ENCODE measurements around the gene ULBP3. TPM values are rescaled to one million over a fixed set of nuclear protein-coding genes. Genes with fewer than 3 reads are reported as not detected.
"Not testable (repeated sequence)": the region's sequence is repeated elsewhere in the genome, so short reads cannot be mapped to it uniquely, and the experiment has no call there.

The ULBP3 gene
- total RNA-seq, 1 experiment from 2014 or later = 8.4 TPM

DNA sequence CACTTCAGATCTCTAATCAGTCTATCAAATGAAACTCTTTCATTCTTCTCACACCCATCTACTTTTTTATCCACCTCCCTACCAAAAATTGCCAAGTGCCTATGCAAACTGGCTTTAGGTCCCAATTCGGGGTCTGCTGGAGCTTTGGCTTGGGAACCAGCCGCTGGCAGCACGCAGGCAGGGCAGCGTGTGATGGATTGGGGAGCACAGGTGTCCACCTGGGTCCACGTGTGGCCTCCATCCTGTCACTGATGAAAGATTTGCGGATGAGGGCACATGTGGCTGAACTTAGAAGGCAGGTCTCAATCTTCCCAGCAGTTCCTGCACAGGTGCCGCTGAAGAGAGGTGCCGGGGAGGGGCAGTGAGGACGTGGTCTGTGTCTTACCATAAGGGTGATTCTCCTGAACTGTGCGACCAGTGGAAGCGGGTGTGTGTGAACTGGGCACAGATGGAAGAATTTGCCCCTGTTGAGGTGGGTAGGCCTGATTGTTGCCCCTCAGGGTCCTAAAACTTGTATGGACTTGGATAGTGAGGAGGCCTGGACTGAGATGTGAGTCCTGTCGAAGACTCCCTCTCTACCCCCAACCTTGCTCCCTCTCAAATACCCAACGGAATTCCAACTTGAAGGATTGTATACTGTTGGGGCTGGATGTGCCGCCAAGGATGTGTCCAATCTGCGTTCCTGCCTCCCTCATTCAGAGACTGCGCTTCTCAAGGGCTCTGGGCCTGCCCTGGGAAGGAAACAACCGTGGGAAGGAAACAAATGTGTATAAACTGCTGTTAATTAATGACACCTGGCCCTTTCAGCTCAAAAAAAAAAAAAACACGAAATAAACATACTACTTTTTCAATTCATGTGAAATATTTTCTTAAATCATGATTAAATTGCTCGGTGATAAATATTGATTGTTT, 25.2 kb downstream of the ULBP3 start:
- no peak for DNase-seq (ENCODE audit: low spot score)

DNA sequence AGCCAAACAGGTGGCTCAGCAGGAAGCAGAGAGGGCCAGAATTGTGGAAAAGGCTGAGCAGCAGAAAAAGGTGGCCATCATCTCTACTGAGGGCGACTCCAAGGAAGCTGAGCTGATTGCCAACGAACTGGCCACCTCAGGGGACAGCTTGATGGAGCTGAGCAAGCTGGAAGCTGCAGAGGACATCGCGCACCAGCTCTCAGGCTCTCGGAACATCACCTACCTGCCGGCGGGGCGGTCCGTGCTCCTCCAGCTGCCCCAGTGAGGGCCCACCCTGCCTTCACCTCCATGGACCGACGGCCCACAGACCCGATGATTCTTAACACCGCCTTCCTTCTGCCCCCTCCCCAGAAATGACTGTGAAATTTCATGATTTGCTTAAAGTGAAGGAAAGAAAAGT, 25.8 kb downstream of the ULBP3 start:
- no peak for DNase-seq (ENCODE audit: low spot score)

DNA sequence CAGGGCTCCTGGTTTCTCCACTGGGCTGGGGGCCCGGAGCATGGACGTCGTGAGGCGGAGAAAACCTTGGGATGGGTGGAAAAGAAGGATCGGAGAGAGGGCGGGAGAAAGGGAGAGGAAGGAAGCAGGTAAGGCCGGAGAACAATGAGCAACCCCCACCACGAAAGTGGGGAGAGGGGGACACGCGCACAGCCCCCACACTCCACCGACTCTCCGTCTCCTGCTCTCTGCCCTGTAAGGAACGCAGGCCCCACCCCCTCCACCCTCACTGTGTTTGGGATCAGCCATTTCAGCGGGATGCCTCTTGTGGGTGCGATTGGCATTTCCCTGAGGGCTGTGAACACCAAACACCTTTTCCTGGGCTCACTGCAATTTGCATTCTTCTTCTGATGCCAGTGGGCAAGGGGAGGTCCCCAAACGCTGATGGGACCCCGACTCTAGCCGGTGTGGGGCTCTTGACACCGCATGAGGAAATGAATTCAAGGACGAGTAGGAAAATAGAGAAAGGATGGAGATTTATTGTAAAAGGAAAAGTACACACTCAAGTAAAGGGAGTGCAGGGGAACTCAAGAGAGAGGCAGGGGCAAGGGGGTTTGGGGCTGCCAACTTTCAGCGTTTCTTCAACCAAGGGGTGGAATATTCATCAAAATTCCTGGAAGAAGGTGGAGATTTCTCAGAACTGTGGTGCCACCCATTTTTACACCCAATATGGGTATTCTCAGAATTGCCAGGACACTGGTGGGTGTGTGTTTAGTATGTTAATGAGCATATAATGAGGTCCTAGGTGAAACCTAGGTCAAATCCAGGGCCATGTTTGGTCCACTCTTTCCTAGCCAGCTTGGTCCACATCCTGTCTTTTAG, 30.5 kb downstream of the ULBP3 start:
- DNase-seq (ENCODE audit: low spot score) = no peak

DNA sequence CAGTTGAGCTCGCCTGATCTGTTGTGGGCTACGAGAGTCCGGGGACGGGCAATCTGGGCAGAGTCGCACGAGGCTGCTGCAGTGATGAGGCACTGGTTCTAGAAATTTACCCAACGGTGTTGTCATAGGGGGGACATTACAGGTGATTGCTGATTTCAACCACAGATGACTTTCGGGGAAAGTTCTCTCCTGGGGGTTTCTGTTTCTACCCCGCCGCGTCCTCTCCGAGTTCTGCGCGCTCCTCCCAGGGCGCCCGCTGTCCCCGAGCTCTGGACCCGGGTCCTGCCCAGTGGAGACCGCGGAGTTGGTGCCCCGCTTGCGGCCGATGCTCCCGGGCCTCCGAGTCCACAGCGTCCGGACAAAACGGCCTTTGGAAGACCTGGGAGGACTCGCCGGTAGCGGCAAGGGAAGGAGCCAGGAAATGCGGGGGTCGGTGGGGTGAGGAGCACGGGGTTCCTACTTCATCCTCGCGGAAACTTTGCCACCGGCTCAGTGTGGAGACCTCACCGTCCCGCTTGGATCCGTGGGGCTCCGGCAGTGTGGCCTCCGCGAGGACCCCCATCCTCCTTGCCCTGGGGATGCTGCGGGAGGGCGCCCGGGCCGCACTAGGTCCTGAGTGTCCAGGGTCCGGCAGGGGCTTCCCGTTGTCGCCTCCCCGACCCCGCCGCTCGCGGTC, 31.3 kb downstream of the ULBP3 start:
- no peak for DNase-seq (ENCODE audit: low spot score)

DNA sequence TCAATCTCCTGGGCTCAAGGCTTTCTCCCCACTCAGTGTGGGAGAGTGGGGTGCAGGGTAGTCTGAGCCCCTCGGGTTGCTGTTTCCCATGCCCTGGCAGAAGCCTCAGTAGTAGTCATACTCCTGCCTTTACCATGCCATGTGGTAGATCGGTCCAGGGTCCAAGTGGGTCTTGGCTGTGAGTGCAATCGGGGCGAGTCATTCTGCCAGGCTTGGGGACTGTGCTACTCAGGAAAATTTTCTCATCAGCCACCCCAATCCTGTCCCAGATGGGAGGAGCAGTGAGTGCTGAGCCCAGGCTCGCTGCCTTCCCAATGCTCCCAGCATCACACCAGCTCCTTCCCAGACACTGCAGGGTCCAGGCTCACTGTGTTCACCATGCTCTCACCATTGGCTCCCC, 32.8 kb downstream of the ULBP3 start:
- no peak for DNase-seq (ENCODE audit: low spot score)

DNA sequence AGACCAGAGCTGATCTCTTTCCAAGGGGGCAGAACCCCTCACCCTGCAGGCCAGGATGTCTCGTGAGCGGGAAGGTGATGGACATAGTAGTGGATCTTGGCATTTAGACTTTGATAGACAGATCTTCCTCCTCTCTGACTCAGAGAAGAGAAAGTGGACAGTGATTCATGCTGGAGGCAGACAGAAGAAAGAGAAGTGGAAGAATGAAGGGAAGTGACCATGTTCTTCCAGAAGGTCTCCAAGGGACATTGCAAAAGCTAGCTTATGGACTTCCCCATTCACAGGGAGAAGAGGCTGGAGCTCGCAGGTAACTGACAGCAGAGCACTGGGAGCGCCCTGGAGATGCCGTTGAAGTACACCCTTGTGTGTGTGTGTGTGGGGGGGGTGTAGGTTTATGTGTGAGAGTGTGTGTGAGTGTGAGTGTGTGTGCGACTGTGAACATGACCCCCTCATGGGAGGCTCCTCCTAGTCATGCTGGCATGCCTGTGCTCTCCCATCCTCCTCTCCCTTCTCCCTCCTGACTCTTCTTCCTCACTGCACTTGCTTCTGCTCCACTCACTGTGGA, 35.6 kb downstream of the ULBP3 start:
- DNase-seq (ENCODE audit: low spot score) = no peak

DNA sequence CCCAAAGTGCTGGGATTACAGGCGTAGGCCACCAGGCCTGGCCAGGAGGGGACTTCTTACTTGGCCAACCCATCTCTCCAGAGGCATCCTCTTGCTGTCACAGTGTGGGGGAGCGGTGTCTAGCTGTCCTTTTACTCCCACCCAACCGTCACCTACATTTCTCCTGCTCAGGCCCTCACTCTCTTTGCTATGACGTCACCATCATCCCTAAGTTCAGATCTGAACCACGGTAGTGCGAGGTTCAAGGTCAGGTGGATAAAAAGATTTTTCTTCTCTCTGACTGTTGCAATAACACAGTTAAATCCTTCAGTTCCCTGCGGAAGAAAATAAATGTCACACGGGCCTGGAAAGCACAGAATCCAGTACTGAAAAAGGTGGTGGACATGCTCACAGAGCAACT, 36.3 kb downstream of the ULBP3 start:
- no peak for DNase-seq (ENCODE audit: low spot score)

DNA sequence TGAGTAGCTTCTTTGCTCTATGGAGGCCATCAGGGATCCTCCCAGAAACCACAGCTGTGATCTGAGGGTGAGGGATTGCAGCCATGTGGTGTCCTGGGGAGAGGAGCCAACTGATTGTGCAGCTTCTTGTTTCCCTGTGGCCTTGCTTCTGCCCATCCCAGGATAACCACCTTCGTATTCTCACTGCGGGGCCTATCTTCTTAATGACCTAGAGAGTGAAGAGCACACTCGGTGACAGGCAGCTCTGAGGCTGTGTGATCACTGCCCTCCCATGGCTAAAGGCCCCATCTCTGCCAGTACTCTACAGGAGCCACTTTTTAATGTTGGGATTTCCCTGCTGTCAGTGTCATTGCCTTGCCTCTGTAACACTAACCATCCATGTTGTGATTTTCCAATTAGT, 38.3 kb downstream of the ULBP3 start:
- DNase-seq (ENCODE audit: low spot score) = no peak

DNA sequence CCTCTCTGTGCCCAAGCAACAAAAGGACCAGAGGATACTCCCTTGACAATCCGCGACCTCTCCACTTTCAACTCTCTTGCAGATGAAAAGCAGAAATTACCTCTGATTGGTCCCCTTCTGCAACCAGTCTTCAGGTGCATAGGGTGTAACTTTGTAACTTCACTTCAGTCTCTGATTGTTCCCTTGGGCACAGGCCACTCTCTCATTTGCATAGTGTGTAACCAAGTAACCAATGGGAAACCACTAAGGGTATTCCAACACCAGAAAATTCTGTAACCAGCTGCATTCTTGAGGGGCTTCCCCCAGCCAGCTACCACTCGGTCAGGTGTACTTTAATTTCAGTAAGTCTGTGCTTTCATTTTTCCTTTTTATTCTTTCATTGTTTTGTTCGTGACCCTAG, 39.2 kb downstream of the ULBP3 start:
- no peak for DNase-seq (ENCODE audit: low spot score)

DNA sequence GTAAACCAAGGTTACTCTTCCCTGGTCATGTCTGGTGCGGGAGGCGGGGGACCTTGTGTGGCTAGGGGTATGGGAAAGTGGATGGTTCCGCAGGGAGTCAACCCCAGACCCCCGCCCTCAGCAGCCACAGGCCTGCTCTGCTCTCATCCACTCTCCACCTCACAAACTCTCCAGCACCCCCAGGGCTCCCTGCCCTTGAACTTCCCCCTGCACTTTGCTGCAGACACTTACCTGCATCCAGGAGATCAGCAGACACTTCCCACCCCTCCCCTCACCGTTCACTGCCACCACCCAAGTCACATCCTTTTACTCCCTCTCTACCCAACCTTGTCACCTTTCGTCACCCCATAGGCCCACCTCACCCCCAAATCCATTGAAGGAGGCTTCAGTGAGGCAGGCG, 39.6 kb downstream of the ULBP3 start:
- no peak for DNase-seq (ENCODE audit: low spot score)

DNA sequence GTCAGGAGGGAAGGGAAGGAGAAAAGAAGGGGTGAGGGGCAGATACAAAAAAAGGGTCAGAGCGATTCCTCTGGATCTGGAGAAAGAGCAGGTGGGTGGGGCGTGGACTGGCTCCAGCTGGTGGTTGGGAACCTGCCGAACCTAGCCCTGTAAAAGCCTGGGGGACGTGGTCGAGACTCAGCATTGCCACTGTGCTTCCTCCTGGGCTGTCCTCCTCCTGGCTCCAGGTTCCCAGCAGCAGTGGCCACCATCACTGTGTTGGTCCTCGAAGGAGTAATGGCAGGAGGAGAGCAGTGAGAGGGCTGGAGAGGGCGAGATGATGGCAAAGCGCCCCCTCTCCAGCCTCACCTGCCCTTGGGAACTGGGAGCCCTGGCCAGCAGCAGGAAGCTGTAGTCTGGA, 40.1 kb downstream of the ULBP3 start:
- no peak for DNase-seq (ENCODE audit: low spot score)

DNA sequence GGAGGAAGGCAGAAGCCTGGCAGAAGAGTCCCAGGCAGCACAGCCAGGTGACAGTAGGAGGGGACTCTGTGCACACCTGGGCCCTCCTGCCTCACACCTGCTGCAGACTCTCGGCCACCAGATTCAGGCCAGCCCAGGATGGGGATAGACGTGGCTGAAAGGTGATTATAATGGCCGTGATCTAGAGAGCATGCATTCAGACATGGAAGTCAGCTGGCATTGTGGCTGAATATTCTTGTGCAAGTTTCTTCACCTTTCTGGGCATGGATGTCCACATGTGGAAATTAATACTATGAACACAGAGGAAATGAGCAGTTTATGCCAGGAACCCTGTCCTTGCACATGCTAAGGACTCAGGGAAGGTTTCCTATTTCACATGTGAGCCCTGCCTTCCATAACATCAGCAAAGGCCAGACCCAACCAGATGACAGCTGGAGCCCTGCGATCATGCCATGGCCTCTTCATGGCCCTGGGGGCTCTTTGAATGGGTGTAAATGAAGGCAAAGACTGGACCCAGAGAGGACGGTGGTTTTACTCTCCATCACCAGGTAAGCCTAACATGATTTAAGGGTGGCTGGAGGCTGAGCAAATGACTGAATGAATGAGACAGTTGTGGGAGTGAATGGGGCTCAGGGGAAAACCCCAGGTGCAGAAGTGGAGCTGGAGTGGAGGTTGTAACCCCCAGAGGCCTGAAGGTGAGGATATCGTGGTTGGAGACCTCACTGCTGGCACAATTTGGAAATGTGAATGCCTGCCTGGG, 40.9 kb downstream of the ULBP3 start:
- DNase-seq (ENCODE audit: low spot score) = no peak

DNA sequence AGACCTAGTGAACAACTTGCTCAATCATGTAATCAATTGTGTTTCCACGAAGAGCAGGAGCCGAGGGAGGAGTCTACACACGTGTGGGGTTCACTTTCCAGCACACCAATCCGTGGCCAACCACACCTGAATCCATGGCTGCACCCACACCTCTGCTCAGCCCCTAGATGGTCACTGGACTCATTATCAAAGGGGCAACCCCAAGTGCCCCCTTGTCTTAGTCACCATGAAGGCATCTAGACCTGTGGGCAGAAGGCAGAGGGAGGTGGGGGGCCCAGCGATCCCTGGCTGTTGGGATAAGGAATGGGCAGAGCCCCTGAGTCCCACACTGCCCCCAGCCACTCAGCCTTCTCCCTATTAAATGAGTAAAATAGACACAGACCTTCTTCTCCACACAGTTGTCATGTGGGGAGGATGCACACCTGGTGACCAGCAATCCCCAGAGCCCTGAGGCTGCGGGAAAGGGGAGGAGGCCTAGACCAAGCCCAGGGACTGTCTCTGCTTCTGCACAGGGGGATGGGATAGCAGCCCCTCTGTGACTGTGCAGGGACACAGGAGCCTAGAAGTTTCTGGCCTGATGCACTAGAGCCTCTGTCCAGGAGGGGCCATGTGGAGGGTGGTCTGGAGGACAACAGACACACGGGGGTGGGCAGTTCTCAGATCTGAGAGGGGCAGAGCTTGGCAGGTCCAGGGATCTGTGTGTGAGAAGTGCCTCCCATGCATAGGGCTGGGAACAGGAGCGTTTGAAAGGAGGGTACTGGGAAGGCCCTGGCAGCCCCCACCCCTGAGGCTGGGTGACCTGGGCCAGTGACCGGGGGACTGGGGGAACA, 41.7 kb downstream of the ULBP3 start:
- no peak for DNase-seq (ENCODE audit: low spot score)

DNA sequence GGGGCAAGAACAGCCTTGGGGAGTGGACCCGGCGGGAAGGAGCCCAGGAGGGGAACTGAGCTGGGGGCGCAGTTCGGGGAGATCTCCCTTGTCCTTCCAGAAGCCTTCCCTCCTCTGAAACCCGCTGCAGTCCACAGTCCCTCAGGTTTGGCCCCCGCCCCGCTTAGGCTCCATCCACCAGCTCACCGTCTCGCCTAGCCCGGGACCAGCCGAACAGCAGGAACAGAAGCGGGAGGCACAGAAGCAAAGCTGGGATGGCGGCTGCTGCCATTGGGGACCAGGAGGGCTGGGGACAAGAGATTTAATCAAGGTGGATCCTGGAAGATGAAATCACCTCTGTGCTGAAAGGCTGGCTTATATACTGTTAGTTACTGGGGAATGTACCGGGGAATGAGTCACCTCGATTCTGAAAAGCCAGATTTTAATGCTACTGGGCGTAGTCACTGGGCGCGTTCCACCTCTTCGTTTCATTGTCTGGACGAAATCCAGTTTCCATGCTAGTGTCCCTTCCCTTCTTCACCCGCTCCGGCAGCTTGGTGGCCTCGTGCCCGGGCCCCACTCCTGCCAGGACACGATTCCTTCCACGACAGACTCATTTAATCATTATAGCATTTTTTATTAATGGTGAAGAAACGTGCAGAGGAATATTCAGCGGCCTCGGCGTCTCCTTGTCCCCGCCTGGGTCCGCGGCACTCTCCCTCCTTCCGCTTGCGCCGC, 43.6 kb downstream of the ULBP3 start, which contains the start of gene RAET1L:
Gene RAET1L, minus strand, starts transcription at position 332 of the 717 bp plus-strand sequence. Its CDS starts 61 bp downstream, at position 271.
- DNase-seq (ENCODE audit: low spot score) = peak; percentile 86

DNA sequence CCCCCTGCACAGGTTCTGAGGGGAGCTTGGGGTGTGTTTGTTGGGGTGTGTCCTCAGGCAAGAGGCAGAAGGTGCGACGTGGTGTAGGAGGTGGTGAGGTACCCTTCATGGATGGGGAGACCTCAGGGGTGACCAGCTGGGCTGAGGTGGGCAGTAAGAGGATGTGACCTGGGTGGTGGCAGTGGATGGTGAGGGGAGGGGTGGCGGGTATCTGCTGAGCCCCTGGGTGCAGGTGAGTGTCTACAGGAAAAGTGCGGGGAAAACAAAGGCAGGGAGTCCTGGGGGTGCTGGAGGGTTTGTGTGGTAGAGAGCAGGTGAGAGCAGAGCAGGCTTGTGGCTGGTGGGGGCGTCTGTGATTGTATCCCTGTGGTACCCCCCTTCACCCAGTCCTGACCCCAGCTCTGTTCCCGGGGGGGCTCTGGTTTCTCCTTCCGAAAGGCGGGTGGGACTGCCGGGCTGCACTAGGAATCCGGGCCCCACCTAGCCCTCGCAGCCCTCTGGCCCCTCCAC, 44.2 kb downstream of the ULBP3 start:
- DNase-seq (ENCODE audit: low spot score) = no peak

DNA sequence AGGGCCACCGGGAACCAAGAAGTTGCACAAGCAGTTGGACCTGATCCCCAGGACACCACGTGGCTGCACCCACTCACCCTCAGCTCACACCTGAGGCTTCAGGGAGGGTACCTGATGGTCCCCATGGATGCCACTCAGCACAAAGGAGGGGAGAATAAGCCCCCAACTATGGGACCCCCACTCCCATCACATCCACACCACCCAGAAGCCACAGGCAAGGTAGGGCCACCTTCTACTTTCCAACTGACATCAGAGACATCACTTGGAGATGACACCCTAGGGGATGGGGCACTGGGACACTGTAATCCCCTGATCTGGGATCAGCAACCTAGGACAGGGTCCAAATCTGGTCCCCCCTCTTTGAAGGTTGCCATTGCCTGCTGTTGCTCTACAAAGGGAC, 44.9 kb downstream of the ULBP3 start:
- not testable (repeated sequence) for DNase-seq (ENCODE audit: low spot score)

DNA sequence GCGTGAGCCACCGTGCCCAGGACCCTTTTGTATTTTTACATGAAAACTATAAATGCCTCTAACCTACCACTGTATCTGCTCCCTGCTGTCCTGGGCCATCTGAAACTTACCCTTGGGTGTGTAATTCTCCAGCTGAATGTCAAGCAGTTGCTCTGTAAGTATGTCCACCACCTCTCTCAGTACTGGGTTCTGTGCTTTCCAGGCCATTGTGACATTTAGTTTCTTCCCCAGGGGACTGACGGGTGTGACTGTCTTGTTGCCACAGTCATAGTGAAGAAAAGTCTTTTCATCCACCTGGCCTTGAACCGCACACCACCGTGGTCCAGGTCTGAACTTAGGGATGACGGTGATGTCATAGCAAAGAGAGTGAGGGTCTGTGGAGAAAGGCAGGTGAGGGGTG, 47.1 kb downstream of the ULBP3 start:
- not testable (repeated sequence) for DNase-seq (ENCODE audit: low spot score)

DNA sequence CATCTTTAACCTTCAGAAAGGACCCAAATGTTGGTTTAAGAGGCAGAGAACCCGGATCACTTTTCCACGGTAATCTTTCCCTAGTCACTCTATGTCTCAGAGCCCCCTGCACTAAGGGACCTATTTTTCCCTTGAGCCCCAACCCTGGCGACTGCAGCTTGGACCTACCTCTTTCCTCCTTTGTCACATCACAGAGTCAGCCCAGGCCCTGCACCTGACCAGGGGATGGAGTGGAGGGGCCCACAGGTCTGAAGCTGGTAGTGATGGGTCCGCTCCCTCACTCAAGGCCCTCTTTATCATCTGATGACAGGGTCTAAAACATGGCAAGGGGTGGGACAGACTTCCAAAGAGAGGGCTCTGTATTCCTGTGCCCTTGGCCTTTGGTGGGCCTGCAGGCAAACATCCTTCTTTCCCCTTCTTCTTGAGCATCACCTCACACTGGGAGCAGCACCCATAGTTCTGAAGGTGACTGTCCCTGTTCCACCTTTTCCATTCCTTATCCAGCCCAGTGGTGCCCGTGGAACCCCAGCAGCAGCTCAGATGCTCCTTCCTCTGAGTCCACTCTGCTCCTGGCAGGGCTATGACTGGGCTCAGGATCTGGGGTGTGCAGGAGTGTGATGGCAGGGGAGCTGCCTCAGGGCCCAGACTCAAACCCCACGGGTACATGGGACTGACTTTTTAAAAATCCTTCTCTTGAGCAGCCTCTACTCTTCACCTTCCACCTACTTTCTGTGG, 49.9 kb downstream of the ULBP3 start:
- DNase-seq (ENCODE audit: low spot score) = no peak
